Stomach (tissue), 4 donors: ENCODE data around the gene LNPK.

ENCODE experiments used
- POLR2A ChIP-seq, 4 donors: fragments of 450-650 bp; IDR thresholded peaks; one replicate each; pipeline ENCODE4 v1.6.1; 2016; ENCODE audit warnings: antibody characterized with exemption in 4 of 4, control low read depth in 2 of 4, mild to moderate bottlenecking in 1 of 4, moderate library complexity in 1 of 4
- TF ChIP-seq, protein P1 (sequence below), 7 experiments: fragments of 450-650 bp in 4 of 7; fragments of 200-600 bp in 3 of 7; sonication (generic) in 3 of 7; IDR thresholded peaks; one replicate each; pipeline ENCODE4 v1.5.1; 2016 to 2019; ENCODE audit warnings: antibody characterized with exemption in 7 of 7, control low read depth in 2 of 7, mild to moderate bottlenecking in 1 of 7

- TF ChIP-seq, protein P1, sequence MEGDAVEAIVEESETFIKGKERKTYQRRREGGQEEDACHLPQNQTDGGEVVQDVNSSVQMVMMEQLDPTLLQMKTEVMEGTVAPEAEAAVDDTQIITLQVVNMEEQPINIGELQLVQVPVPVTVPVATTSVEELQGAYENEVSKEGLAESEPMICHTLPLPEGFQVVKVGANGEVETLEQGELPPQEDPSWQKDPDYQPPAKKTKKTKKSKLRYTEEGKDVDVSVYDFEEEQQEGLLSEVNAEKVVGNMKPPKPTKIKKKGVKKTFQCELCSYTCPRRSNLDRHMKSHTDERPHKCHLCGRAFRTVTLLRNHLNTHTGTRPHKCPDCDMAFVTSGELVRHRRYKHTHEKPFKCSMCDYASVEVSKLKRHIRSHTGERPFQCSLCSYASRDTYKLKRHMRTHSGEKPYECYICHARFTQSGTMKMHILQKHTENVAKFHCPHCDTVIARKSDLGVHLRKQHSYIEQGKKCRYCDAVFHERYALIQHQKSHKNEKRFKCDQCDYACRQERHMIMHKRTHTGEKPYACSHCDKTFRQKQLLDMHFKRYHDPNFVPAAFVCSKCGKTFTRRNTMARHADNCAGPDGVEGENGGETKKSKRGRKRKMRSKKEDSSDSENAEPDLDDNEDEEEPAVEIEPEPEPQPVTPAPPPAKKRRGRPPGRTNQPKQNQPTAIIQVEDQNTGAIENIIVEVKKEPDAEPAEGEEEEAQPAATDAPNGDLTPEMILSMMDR (IDR thresholded peaks at IDR 0.05): no peak
- TF ChIP-seq POLR2A (IDR thresholded peaks at IDR 0.05): no peak
Measured at GRCh38 chr2:175941699-175942098, 60.4 kb downstream of the LNPK start.
